HG02981 (cell line): Measurements from ENCODE around the gene TEX30.

Experiments
- ATAC-seq: cut with Tn5 transposase; IDR thresholded peaks from one replicate; pipeline ENCODE4 v1.9.1; 2021; ENCODE audit warnings: mild to moderate bottlenecking, moderate library complexity; ENCODE audit not compliant: unreplicated experiment

The TEX30 gene

GRCh38 chr13:102718746-102719145 lies 54.8 kb downstream of the TEX30 start:
- ATAC-seq = no peak
